Fibroblast of peridontal ligament (primary cell): ENCODE data around the gene SH3PXD2A.

ENCODE experiments used
- DNase-seq: peaks from one replicate; pipeline ENCODE4 v3.0.0-alpha.2; 2010; ENCODE audit errors: extremely low read depth

The SH3PXD2A gene

DNA sequence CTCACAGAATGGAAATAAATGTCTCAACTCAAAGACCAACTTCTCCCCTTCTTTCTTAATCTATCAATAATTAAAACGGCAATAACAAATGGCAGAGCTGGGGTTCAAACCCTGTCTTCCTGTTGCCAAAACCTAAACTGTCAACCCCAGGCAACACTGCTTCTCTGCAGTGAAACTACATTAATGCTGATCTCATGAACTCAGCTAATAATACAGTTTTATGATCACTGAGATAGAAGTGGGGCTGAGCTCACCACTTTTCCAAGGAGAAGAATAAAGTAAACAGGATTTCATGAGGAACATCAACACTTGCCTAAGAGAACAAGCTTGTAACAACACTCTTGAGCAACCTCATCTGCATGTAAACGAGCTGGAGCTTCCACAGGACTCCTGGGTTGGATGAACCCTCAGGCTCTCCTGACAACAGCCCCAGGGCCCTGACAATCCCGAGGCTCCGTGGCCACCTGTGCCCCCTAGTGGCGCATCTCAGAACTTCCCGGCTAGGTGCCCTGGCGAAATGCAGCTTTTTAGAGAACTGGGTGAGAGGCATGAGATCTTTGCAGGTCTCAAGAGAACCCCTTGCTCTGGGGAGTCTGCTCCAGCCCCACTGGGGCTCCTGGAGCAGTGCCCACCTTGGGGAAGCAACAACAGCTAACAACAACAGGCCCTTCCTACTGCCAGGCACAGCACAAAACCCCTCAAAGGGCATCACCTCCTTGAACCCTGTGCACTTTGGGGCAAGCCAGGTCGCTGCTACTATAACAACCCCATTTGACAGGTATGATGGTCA is 169.3 kb downstream of the SH3PXD2A start:
- peak; percentile 73 for DNase-seq

DNA sequence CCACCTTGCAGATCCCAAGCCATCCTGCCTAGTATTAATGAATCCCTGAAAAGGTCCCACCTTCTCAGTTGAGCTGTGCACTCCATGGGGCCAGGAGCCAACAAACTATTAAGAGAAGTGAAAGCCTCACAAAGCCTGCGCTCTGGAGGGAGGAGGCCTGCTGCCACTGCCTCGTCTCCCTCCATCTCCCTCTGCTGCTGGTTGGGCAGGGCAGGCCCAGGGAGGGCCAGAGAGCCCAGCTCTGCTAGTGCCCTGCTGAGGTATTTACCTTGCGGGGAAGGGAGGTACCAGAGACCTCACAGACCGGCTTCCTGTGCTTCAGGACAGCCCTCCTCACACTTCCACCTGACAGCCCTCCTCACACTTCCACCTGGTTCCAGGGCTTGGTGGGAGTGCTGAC is 171.5 kb downstream of the SH3PXD2A start:
- no peak for DNase-seq

DNA sequence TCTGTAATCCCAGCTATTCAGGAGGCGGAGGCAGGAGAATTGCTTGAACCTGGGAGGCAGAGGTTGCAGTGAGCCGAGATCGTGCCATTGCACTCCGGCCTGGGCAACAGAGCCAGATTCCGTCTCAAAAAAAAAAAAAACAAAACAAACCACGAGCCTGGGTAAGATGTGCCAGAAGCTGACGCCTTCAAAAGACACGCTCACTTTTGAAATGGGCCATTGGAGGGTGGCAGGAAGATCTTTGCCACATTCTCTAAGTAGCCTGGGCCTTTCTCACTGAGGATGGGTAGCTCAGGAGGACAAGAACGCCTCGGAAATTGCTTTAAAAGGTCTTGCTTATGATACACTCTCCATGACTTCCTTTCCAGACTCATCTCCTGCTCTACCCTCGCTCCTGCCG is 172.7 kb downstream of the SH3PXD2A start:
- no peak for DNase-seq

DNA sequence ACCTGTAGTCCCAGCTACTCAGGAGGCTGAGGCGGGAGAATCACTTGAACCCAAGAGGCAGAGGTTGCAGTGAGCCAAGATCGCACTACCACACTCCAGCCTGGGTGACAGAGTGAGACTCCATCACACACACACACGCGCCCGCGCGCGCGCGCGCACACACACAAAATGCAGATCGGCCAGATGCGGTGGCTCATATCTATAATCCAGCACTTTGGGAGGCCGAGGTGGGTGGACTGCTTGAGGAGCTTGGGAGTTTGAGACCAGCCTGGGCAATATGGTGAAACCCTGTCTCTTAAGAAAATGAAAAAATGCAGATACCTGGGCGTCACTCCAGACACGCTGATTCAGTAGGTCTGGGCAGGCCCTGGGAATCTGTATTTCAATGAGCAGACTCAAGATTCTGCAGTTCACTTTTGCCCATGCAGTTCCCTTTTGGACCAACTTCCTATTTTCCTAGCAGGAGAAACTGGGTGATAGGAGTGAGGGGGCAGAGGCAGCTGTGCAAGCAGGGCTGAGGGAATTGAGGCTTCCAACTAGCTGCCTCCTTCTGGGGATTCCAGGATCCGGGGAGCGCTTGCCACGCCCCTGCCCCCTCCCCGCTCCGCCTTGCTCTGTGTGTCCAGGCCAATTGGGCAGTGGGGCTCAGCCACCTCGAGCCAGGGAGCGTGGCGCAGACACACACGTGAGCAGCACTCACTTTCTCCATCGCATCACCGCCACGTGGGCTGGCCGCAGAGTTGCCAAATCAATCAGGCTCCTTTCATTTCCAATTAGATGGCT is 173.6 kb downstream of the SH3PXD2A start:
- no peak for DNase-seq

DNA sequence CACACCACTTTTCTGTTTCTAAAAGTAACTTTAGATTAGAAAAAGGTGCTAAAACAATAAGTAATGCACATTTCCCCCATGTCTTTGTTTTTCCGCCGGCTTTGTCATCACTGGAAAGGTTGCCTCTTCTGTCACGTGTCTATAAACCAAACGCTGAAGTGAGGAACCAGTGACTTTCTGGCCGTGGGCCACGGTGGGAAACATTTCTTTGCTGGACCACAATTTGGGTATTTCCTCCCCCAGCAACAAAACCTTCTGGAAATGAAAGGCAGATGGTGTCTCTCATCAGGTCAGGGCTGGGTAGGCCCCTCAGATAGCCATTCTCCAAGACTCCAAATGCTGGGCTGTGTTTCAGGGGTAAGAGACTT is 174.5 kb downstream of the SH3PXD2A start:
- no peak for DNase-seq

DNA sequence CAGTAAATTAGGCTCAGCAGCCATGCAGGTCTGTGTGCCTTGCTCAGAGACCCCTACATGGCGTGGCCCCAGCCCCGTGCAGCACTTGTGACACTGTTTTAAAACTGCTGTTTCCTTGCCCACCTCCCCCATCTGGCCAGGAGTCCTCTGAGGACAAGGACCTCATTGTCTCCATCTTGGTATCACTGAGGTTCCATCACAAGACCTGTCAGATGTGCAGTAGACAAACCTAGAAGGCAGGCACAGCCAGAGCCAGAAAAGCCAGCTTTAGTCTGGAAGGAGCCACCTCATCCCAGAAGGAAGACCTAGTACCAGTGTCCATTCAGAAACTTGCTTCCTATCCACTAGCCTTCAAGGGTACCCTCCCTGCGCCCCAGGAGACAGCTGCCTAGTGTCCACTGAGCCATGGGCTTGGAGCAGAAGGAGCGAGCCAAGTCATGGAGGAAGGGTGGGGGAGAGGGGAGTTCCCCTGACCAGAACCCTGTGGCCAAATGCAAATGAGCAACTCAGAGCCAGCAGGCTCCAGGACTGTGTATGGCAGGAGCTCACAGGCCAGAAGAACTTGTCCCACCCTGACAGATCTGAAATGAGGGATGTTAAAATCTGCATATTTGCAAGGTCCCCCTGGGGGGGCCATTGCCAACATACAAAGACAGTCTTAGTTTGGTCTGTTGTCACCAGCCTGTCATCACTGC is 176.1 kb downstream of the SH3PXD2A start:
- DNase-seq: no peak

DNA sequence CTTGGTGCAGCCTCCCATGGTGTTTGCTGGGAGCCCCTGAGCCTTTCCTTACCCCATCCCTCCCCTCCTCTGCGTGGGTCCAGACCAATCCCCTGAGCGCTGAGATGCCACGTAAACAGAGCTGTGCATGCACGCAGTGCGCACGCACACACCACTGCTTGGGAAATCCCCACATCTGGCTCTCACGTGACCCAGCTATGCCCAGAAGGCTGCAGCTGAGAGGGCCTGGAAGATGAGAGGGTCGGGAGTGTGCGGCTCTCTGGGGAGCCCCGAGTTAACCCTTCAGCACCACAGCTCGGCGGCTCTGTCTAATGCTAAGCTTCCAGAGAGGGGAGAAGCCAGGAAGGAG is 177.2 kb downstream of the SH3PXD2A start:
- peak; percentile 99 for DNase-seq

DNA sequence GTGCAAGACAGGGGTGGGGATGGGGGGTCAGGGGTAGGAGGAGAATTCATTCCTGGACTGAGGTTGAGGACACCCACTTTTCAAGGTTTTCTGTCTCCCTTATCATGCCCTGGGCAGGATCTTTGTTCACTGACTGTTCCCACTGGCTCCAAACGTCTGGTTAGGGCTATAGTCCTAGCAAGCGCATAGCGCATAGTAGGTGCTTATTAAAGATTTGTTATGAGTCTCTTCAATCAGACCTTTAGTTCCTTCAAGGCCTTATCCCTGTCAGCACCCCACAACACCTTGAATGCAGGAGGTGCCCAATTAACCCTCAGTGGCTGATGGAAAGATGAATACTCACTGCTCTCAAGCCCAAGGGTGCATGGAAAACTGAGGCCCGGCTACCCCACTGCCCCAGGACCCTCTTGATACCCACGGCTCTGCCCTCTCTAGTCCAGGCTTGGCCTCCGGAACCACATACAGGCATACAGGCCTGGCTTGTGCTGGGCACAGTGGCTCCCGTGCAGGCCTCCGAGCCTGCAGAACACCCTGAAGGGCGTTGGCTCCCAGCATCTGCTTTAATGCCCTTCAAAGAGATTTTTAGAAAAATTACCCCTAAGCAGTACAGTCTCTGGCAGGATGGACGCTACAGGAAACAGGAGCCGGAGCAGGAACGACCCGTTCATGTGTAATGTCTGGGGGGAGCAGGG is 177.7 kb downstream of the SH3PXD2A start:
- DNase-seq: no peak

DNA sequence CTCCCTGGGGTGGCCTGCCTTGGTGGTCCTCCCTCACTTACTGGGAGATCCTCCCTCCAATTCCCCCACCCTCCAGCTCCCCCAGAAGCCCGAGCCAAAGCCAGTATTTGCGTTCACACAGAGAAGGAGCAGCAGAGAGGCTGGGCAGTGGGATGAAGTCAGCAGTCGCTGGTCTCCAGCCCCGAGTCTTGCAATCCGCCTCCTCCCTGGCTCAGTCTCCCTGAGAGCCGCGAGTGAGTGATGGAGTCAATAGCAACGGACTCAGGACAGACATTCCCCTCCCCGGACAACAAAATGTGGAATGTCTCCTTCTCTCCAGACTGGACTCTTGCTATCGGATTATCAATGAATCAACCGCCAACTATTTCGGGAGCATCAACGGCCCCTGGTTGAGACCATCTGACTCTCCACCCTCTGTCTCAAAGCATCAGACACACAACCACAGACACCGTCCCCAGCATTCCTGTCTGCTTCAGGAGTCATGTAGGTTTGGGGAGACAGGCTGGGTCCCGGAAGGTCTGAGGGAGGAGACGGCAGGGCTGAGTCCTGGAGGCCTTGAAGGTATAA is 178.4 kb downstream of the SH3PXD2A start:
- peak; percentile 71 for DNase-seq

DNA sequence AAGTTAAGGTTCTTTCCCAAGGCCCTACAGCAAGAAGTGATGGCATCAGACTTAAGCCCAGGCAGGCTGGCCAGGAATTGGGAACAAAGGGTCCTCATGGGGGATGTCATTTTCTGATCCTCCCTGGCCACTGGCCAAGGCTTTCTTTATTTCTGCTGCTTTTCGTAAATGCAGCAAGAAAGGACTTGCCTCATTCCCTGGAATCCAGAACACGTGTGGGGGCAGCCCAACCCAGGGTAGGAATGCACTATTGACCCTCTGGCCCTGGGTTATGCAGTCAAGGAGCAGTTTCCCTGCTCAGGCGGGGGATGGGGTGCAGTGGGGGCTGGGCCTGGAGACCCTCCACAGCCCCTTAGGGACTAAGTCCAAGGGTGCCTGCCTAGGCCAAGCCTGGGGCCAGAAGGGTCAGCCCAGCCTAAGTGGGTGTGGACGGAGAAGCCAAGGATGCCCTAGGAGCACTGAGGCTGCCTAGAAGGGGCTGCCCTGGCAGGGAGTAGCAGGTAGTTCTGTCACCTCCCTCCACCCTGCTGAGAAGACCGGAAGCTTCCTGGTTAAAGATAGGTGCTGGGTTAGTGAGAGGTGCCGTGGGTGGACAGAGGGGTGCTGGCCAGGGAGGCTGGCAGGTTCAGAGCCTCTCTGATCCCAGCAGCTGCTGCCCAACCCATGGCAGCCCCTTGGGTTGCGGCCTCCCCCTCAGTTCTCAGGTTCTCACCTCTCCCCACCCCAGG is 179.2 kb downstream of the SH3PXD2A start:
- DNase-seq: no peak

DNA sequence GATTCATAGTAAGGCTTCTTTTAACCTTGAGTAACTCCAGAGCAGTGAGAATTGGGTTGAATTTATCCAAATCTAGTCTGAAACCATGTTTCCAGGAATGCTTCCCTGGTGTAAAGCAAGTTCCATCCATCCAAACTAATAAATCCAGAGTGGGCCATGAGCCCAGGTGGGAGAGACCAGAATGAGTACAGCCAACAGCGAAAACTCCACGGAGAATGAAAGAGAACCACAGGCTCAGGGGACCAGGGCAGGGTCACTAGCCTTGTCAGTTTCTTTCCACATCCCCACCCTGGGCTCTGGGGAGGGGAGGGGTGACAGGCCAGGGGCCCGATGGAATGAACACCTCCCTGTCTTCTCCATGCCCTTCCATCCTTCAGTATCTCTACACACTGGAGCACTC is 181.8 kb downstream of the SH3PXD2A start:
- no peak for DNase-seq

DNA sequence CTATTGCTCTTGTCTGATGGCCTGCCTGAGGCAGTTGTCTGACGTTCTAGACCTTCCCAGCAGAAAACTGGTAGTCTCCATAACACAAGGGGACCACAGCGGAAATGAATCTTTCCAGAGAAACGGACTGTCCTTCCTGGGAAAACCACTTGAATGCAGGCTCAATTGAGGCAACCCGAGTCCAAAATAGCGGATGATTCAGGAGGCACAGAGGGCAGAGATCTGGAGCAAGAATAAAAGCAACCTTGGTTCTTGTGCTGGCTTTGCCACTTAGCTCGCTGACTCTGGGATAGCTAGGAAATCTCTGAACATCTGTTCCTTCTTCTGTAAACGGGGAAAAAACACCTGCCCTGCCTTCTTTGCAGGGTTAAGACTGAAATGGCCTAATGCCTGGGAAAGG is 183.0 kb downstream of the SH3PXD2A start:
- no peak for DNase-seq

DNA sequence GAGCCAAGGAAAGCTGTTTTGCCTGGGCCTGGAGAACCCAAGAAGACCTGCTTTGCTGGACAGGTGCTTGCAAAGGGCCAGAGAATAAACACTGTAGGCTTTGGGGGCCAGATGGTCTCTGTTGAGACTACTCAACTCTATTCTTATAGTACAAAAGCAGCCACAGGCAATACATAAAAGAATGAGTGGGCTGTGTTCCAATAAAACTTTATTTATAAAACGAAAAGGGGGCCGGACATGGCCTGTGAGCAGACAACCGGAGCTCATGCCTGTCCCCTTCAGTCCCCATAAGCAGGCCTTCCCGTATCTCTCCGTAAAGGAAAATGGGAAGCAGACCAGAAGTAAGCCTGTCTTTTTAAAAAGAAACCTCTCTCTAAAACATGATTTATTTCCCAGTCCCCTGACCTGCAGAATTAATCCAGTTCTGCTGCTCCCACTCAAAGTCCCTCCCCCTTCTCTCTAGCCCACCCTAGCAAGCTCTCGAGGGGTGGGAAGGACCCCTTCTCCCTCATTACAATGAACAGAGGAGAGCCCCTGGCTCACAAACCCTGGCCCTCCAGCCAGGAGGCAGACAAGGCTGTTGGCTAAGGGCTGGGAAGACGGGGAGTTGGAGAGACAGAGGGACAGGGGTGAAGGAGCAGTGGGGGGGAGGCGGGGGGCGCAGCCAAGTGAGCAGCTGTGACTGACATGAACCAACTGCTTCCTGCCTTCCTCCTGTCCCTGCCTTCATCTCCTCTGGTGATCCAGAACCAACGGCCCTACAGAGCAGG is 184.1 kb downstream of the SH3PXD2A start:
- DNase-seq: no peak

DNA sequence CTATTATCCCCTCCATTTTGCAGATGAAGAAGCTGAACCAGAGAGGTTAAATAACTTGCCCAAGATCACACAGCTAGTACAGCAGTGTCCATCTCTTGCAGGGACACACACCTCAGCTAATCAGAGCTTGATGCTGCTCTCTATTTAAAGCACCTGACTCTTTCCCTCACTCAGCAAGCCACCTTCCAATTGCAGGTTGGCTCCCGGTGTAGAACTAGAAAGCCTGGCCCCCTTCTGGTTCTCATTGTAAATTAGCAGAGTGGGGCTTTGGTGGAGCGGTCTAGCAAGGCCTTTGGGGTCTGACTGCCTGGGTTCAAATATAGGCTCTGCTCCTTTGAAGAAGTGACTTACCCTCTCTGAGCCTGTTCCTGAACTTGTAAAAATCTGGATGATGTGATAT is 185.4 kb downstream of the SH3PXD2A start:
- no peak for DNase-seq

DNA sequence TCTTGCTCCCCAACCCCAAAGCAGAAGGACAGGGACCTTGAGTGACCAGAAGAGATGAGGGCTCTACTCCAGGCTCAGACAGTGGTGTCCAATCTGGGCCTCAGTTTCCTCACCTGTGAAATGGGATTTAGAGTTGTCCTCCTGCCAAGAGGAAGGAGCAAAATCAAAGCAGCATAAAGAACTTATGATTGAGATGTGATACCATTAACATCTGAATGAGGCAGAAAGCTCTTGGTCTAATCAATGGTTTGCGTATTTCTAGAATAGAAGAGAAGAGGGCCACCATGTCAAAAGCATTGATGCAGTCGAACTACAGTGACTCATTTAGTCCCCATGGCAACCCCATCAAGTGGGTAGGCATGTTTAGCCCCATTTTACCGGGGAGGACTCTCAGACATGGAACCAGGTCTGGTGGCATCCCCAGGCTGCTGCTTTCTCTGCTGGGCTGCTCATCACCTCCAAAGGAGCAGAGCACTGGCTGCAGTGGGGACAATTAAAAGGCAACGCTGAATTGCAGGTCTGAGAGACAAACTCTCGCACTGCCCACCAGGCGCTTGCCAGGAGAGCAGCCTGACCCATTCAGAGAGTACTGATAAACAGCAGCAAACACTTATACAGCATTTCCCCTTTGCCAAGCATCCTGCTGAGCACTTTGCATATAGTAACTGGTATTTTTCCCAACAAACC is 186.0 kb downstream of the SH3PXD2A start:
- DNase-seq: no peak

DNA sequence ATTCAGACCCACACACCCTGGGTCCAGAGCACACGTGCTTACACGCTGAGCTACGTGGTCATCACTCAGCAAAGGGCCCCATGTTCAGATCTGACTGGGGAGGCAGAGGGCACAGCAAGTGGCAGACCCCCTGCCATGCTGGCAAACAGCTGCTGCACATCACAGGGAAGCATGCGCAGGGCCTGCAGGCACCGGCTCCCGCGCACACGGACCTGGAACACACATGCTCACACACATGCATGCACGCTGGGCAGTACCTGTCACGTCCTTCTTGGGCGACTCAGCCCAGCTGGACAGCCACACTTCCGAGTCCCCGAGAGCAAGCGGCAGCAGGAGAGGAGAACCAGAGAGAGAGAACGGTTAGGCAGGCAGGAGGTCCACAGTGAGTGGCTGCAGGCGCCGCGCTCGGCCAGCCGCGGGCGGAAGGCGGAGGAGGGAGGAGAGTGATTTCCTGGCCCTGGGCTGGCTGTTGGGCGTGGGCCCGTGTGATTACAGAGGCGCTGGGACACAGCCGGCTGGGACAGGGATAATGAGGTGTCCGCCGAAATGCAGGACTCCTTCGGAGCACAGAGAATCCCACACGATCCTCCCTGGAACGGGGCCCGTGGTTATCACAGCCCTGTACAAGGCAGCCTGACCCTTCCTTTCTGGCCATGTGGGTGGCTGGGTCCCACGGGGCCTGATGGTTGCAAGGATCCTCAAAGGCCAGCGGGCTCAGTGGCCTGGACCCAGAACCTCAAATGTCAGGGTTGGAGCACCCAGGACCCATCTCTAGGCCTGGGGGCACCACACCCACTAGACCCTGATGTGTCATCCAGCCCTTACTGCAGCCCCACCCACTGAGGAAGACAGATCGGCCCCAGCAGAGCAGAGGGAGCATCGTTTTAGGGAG is 186.8 kb downstream of the SH3PXD2A start:
- peak; percentile 29 for DNase-seq

DNA sequence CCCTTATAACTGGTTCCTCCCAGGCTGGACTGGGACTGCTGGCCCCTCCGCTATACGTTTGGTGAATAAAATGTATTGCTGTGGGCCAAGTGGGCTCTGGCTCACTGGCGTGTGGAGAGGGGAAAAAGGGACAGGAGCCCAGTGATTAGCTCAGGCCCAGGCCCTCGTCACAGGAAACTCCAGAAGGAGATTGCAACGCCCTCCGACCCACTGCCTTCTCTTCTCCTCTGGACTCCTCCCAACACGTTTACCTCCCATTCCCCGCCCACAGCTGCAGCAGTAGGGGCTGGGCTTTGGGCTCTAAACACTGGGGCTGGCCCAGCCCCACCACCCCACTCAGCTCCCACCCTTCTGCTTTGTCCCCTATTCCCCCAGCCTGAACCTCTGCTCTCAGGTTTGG is 188.0 kb downstream of the SH3PXD2A start:
- DNase-seq: no peak

DNA sequence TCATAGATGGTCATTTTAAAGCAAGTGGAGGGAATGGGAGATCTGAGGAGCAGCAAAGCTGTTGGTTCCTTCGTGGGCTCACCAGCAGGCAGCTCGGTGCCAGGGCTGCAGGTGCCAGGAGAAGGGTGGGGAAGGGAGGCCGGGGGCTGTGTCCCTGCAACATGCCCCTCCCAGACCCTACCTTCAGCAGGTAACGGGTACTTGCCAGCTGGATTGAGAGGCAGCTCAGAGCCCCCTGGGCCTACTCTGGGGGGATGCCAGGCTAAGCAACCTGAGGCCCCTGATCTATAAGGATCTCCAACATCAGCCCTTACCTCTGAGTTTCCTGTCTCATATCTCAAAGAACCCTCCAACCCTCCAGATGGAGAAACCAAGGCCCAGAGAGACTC is 188.6 kb downstream of the SH3PXD2A start:
- DNase-seq: no peak
